Cortex of kidney (tissue), 1 donor: ENCODE results near the gene F2RL1.
"Not testable (repeated sequence)": the region's sequence is repeated elsewhere in the genome, so short reads cannot be mapped to it uniquely, and the experiment has no call there.

Source experiments
- DNase-seq: peaks from one replicate; lab custom pipeline; 2025; lab: John Stamatoyannopoulos, UW

The F2RL1 gene

GRCh38 chr5:76818844-76819831, at the start of gene F2RL1:
Gene F2RL1 (plus strand): TSS chr5:76819030. CDS start chr5:76819183, 153 bp downstream.
- peak; percentile 50 for DNase-seq

- DNase-seq = not testable (repeated sequence)
Measured at GRCh38 chr5:76771041-76771440, 47.8 kb upstream of the F2RL1 start.

- DNase-seq = no peak
Measured at GRCh38 chr5:76771705-76772405, 47.0 kb upstream of the F2RL1 start.

GRCh38 chr5:76775921-76776320, 42.9 kb upstream of the F2RL1 start:
- no peak for DNase-seq

GRCh38 chr5:76776391-76776790, 42.4 kb upstream of the F2RL1 start:
- no peak for DNase-seq

GRCh38 chr5:76780616-76781015, 38.2 kb upstream of the F2RL1 start:
- not testable (repeated sequence) for DNase-seq

- no peak for DNase-seq
Measured at GRCh38 chr5:76781775-76782174, 37.1 kb upstream of the F2RL1 start.

GRCh38 chr5:76782444-76782843, 36.4 kb upstream of the F2RL1 start:
- no peak for DNase-seq

- no peak for DNase-seq
Measured at GRCh38 chr5:76787237-76787636, 31.6 kb upstream of the F2RL1 start.

GRCh38 chr5:76788362-76788761, 30.5 kb upstream of the F2RL1 start:
- no peak for DNase-seq

GRCh38 chr5:76789275-76789674, 29.6 kb upstream of the F2RL1 start:
- DNase-seq = not testable (repeated sequence)

- DNase-seq = no peak
Measured at GRCh38 chr5:76789991-76790581, 28.7 kb upstream of the F2RL1 start.

- no peak for DNase-seq
Measured at GRCh38 chr5:76790632-76791290, 28.1 kb upstream of the F2RL1 start.

- DNase-seq = no peak
Measured at GRCh38 chr5:76791461-76791860, 27.4 kb upstream of the F2RL1 start.

- DNase-seq = no peak
Measured at GRCh38 chr5:76794871-76795270, 24.0 kb upstream of the F2RL1 start.

- no peak for DNase-seq
Measured at GRCh38 chr5:76799588-76799987, 19.2 kb upstream of the F2RL1 start.

- DNase-seq = no peak
Measured at GRCh38 chr5:76800579-76800978, 18.3 kb upstream of the F2RL1 start.

- no peak for DNase-seq
Measured at GRCh38 chr5:76801159-76801802, 17.5 kb upstream of the F2RL1 start.

GRCh38 chr5:76801803-76802195, 17.0 kb upstream of the F2RL1 start:
- DNase-seq = no peak

GRCh38 chr5:76804266-76804665, 14.6 kb upstream of the F2RL1 start:
- DNase-seq = no peak

- no peak for DNase-seq
Measured at GRCh38 chr5:76805821-76806505, 12.9 kb upstream of the F2RL1 start.
